ENCODE data around the gene VRTN. TPM values are rescaled to one million over a fixed set of nuclear protein-coding genes. Genes with fewer than 3 reads are reported as not detected.

Gene VRTN
- total and polyA plus RNA-seq, 9 of the 15 experiments (the other 6 are each of a cell fraction or from before 2014, with no cell fraction given), result 0.05 to 0.09 (median 0.06) TPM; not detected in 6

GRCh38 chr14:74302152-74302628 lies 46.1 kb upstream of the VRTN start (continued):
- TF ChIP-seq, protein P1, sequence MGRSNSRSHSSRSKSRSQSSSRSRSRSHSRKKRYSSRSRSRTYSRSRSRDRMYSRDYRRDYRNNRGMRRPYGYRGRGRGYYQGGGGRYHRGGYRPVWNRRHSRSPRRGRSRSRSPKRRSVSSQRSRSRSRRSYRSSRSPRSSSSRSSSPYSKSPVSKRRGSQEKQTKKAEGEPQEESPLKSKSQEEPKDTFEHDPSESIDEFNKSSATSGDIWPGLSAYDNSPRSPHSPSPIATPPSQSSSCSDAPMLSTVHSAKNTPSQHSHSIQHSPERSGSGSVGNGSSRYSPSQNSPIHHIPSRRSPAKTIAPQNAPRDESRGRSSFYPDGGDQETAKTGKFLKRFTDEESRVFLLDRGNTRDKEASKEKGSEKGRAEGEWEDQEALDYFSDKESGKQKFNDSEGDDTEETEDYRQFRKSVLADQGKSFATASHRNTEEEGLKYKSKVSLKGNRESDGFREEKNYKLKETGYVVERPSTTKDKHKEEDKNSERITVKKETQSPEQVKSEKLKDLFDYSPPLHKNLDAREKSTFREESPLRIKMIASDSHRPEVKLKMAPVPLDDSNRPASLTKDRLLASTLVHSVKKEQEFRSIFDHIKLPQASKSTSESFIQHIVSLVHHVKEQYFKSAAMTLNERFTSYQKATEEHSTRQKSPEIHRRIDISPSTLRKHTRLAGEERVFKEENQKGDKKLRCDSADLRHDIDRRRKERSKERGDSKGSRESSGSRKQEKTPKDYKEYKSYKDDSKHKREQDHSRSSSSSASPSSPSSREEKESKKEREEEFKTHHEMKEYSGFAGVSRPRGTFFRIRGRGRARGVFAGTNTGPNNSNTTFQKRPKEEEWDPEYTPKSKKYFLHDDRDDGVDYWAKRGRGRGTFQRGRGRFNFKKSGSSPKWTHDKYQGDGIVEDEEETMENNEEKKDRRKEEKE (IDR thresholded peaks at IDR 0.05; ENCODE audit: borderline replicate concordance in 1 of 2, control insufficient read depth in 1 of 2, low read depth in 2 of 2, low read length in 1 of 2), result no peak
- TF ChIP-seq SPI1 (IDR thresholded peaks at IDR 0.05; ENCODE audit: borderline replicate concordance, low read depth, low read length), result peak; percentile 42; the same call in 1 of the 2 replicates
- peak; percentile 24 to 30; a peak in 1 of 4 replicates for TF ChIP-seq FOXK2 (conservative IDR thresholded peaks at IDR 0.05 in 1 of 2, IDR thresholded peaks at IDR 0.05 in 1 of 2; ENCODE audit: low read depth in 2 of 2)

GRCh38 chr14:74302634-74303569 lies 45.4 kb upstream of the VRTN start, which contains the start of gene ABCD4:
Gene ABCD4, minus strand, starts transcription at chr14:74302934. Its CDS starts 22 bp downstream, at chr14:74302912.
- ATAC-seq, result peak; percentile 99
- H3K27ac ChIP-seq (ENCODE audit: extremely low read depth, low read depth, low read length), result peak within 1 kb of the TSS; percentile 57
- TF ChIP-seq, protein P2, sequence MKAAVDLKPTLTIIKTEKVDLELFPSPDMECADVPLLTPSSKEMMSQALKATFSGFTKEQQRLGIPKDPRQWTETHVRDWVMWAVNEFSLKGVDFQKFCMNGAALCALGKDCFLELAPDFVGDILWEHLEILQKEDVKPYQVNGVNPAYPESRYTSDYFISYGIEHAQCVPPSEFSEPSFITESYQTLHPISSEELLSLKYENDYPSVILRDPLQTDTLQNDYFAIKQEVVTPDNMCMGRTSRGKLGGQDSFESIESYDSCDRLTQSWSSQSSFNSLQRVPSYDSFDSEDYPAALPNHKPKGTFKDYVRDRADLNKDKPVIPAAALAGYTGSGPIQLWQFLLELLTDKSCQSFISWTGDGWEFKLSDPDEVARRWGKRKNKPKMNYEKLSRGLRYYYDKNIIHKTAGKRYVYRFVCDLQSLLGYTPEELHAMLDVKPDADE (conservative IDR thresholded peaks at IDR 0.05; ENCODE audit: control insufficient read depth, low read depth, low read length), result 0 out of 2 replicates have a peak, but pooled peaks have one; percentile 28
- TF ChIP-seq RBFOX2 (IDR thresholded peaks at IDR 0.05; ENCODE audit: low read depth, low read length) (peak; percentile 94), SRSF1 (IDR thresholded peaks at IDR 0.05; ENCODE audit: low read depth, low read length) (no peak), ZNF695 (CRISPR knock-in tag; IDR thresholded peaks at IDR 0.05) (no peak), ZBTB34 (CRISPR knock-in tag; IDR thresholded peaks at IDR 0.05) (no peak), TAF9B (IDR thresholded peaks at IDR 0.05; ENCODE audit: partially characterized antibody) (peak; percentile 52), NCOR1 (IDR thresholded peaks at IDR 0.05) (no peak)

More at GRCh38 chr14:74302634-74303569, 45.4 kb upstream of the VRTN start, which contains the start of gene ABCD4:
- Histone ChIP-seq H3K4me2 (ENCODE audit: insufficient read depth, low read length) (peak within 1 kb of the TSS; percentile 84), H3K27me3 (ENCODE audit: control insufficient read depth in 2 of 2, insufficient read depth in 2 of 2, low read length in 2 of 2) (no peaks in the 10 kb centered on the region), H3K79me2 (ENCODE audit: control insufficient read depth, insufficient read depth, low read length) (peaks cover 19% of the 10 kb centered on the region), H3K4me1 (replicated peaks in 1 of 2; ENCODE audit: control insufficient read depth in 2 of 2, insufficient read depth in 2 of 2, low read length in 2 of 2) (peaks cover 0 to 7% of the 10 kb centered on the region in 2 experiments; a peak in 3 of 5 replicates), H3K9me3 (replicated peaks; ENCODE audit: control insufficient read depth, insufficient read depth, low read depth, low read length) (no peaks in the 10 kb centered on the region), H2AFZ (ENCODE audit: low read depth, low read length) (peak within 1 kb of the TSS; percentile 90), H4K20me1 (replicated peaks; ENCODE audit: control insufficient read depth, insufficient read depth, low read length) (no peaks in the 10 kb centered on the region), H3K36me3 (ENCODE audit: control insufficient read depth, insufficient read depth, low read length) (peaks cover 12% of the 10 kb centered on the region; the same call in 2 of the 3 replicates), H3K9ac (ENCODE audit: insufficient read depth in 1 of 2, low read depth in 2 of 2, low read length in 2 of 2) (peak within 1 kb of the TSS; percentile 67 to 91), H3K4me3 (peak within 1 kb of the TSS; percentile 75), H3K9me1 (ENCODE audit: control insufficient read depth, insufficient read depth, low read length) (no peaks in the 10 kb centered on the region)
- no TSS peak for BruUV-seq (replicated peaks)
- ChIA-PET CTCF (ENCODE audit: low intra/inter-chr PET ratio) (no interaction called here), POLR2A (interaction anchor here (0.6 to 1.0 kb wide), 2 partner anchors 21 to 602 kb away, joined by 5 to 6 read pairs; no protein-coding TSS in a partner anchor)
- DNase-seq (ENCODE audit: extremely low read depth in 1 of 4, low spot score in 3 of 4) (peak; percentile 84 to 93 (median 85)), FAIRE-seq (peak; percentile 84)
- WGBS (ENCODE audit: insufficient coverage, low coverage, missing lambda C conversion rate), result 17% methylated on average over 50 of the region's 61 CpGs
- in situ Hi-C loops (cut with MboI) (no loop called here), intact Hi-C loops (cut with micrococcal nuclease) (no loop called here)
